Measurements from ENCODE around the gene SLC29A2.
"Not testable (repeated sequence)": the region's sequence is repeated elsewhere in the genome, so short reads cannot be mapped to it uniquely, and the experiment has no call there.

The SLC29A2 gene

DNA sequence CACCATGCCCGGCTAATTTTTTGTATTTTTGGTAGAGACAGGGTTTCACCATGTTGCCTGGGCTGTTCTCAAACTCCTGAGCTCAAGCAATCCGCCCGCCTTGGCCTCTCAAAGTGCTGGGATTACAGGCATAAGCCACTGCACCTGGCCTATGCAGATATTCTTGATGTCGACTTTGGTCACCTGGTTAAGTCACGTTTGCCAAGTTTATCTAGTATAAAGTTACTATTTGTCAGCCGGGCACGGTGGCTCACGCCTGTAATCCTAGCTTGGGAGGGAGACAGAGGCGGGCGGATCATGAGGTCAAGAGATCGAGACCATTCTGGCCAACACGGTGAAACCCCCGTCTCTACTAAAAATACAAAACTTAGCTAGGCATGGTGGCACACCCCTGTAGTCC is 12.8 kb upstream of the SLC29A2 start:
- DNase-seq (ENCODE audit: low read depth), result not testable (repeated sequence)

DNA sequence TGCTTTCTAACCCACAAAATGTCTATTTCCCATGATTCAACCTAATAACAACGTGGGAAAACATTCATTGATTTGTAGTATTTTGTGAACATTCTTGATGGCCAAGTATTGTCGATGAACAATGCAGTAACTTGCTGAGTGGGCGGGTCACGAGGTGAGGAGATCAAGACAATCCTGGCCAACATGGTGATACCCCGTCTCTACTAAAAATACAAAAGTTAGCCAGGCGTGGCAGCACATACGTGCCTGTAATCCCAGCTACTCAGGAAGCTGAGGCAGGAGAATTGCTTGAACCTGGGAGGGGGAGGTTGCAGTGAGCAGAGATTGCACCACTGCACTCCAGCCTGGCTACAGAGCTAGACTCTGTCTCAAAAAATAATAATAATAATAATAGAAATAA is 8.7 kb upstream of the SLC29A2 start:
- DNase-seq (ENCODE audit: low read depth), result not testable (repeated sequence)

DNA sequence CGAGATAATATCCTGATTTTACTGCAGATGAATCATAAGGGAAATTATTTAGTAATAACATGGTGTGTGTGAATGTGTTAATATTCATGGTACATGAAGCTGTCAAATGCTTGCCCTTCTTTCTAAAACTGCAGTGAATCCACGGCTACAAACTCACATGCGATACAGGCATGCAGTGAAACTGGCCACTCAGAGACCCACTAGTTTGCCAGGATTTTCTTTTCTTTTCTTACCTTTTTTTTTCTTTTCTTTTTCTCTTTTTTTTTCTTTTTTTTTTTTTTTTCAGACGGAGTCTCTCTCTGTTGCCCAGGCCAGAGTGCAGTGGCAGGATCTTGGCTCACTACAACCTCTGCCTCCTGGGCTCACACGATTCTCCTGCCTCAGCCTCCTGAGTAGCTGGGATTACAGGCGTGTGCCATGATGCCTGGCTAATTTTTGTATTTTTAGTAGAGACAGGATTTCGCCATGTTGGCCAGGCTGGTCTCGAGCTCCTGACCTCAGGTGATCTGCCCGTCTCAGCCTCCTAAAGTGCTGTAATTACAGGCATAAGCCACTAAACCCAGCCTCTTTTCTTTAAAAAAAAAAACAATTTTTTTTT is 2.2 kb upstream of the SLC29A2 start:
- not testable (repeated sequence) for DNase-seq (ENCODE audit: low read depth)

DNA sequence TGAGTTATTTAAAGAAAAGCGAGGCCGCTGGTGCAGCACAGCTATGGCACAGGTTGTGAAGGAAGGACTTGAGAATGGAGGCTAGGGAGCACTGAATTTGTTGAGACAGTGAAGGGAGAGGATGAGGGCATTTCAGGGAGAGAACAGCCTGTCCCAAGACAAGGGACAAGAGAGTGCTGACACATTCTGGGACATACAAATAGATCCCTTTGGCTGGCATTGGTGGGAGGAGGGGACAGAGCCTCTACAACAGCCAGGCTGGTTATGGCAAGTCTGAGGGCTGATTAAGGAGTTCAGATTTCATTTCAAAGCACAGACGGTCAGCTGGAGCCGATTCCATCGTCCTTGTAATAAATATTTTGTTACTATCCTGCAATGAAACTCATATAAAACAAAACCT is 1.7 kb upstream of the SLC29A2 start:
- no peak for DNase-seq (ENCODE audit: low read depth)

DNA sequence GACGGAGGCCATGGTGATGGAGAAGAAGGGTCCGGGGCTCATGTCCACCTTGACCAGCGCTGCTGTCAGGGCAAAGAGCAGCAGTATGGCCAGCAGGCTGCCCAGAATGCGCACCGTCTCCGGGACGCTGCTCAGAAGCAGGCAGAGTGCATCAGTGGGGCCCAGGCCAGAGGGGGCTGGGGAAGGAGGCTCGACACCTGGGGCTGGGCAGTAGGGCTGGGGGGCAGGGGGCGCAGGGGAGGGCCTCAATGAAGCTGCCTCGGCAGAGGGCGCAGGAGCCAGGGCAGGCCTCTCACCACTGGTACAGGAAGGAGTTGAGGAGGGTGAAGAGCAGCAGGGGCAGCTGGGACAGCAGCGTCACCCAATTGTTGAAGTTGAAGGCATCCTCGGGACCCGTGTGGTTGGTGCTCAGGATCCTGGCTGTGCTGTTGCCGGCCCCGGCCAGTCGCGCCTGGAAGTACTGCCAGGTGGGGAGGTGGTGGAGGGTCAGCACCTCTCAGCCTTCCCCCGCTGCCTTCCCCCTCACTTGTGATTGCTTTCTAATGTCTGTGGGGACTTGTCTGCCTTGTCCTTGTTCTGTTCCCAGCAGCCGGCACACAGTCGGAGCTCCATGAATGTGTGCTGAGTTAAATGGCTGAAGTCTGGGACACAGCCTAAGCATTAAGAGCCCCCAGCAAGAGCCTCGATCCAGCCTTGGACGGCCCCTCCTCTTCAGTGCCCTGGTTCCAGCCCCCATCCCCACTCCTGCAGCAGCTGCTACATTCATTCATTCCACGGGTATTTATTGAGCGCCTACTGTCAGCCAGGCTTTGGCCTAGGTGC is 2.3 kb downstream of the SLC29A2 start:
- DNase-seq (ENCODE audit: low read depth), result no peak

DNA sequence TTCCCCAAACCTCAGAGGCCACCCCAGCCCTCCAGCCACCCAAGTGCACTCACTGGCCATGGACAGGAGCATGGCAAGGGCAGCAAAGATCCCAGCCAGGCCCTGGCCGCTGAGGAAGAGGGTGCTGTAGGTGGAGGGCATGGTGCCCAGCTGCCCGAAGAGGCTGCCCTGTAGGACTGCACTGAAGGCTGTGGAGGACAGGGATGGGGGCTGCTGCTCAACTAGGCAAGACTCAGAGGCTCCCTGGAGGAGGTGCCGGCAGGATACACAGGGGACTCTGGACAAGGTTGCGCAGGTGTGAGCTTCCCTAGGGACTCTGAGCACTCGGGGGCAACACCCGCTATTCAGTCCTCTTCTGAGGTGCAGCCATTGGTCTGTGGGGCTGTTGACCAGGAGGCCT is 3.1 kb downstream of the SLC29A2 start:
- no peak for DNase-seq (ENCODE audit: low read depth)

DNA sequence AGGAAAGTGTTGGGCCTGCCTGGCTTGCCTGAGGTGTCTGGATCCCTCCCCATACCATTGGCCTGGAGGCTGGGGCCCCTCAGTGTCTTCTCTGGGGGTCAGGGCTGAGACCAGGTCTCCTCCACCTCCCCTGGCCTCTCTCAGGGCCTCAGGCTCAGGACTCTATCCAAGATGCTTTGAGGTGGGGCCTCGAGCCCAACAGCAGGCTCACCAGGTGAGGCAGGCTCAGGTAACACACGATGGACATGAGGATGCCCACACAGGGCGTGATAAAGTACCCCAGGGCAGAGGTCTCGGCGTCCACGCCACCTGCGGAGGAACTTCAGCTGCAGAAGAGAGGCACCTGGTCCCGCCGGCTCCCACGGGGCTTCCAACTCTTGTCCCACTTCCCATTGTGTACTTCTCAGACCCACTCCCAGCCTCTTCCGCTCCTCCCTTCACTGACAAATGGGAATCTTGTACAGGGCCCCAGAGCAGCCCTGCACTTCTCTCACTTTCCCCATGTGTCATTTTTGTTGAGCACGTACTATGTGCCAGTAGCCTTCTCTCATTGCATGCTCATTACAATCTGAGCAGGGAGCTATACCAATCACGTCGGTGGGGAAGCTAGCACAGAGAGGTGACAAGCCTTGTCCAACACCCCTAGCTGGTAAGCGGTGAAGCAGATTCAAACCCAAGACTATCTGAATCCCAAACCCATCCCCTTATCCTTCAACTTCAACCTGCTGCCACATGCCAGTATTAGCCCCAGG is 3.8 kb downstream of the SLC29A2 start:
- DNase-seq (ENCODE audit: low read depth), result no peak

DNA sequence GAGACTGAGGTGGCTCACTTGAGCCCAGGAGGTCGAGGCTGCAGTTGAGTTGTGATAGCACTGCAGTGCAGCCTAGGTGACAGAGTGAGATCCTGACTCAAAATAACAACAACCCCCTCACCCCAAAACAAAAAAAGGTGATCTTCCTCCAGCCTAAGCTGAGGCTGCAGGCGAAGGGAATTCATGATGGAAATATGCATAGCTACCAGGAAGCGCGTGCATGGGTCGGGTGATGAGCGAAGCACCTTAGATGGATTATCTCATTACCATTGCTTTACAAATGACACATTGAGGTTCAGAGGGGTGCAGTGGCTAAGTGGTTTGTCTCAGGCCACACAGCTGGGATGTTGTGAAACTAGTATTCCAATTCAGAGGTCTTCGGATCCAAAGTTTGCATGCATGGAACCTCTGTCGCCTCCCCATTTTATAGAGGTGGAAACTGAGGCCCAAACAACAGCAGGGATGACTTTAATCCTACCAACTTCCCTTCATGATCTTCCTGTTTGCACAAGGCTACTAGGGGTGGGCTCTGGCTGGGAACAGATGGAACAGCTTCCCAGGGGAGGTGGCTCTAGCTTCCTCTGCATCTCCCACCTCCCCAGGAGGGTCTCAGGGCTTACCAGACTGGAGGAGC is 4.6 kb downstream of the SLC29A2 start:
- no peak for DNase-seq (ENCODE audit: low read depth)

DNA sequence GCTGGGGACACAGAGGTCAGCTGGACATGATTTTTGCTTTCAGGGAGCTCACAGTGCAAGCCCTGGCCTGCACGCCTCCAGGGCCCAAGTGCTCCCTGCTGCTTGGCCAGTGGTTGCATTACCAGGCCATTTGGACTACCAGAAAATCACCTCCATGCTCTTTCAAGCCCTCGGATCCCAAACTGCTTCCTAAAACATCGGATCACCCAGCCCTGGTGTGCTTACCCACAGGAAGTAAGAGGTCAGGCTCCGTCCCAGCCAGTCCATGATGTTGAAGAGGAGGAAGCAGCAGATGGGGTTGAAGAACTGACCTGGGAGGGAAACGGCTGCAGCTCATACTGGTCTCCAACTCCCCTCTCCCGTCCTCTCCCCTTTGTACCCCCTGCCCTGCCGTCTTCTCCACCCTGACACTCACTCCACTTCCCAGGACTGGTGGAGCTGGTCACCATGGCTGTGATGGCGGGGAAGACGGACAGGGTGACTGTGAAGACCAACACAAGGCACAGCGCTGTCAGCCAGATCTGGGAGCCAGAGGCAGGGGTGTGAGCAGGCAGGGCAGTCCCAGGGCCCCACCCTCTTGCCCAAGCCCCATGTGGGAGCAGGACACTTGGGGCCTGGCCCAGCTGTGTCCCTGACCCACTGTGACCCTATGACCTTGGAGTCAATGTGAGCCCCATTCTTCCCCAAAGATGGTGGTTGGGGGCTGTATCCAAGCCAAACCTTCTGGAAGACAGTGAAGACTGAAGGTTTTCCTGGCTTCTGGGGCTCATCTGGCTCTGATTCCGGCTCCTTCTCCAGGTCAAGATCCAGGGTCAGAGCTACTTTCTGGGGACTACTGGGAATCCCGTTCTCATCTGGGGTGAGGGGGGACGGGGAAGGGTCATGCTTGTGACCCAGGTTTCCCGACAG is 5.6 kb downstream of the SLC29A2 start:
- DNase-seq (ENCODE audit: low read depth), result no peak

DNA sequence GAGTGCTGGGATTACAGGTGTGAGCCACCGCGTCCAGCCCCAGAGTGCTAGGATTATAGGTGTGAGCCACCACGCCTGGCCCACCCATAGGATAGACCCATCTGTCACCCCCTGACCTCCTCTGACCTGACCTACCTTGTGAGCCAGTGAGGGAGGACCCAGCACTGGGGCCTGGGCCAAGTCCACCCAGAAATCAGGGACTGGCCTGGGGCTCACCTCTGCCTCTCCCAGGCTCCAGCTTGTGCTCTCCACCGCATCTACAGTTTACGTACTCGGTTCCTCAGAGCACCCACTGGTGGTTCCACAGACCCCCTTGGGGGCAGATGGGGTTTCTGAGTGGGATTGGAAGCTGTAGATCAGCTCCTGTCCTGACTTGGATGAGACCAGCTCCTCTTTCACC is 6.4 kb downstream of the SLC29A2 start:
- no peak for DNase-seq (ENCODE audit: low read depth)

DNA sequence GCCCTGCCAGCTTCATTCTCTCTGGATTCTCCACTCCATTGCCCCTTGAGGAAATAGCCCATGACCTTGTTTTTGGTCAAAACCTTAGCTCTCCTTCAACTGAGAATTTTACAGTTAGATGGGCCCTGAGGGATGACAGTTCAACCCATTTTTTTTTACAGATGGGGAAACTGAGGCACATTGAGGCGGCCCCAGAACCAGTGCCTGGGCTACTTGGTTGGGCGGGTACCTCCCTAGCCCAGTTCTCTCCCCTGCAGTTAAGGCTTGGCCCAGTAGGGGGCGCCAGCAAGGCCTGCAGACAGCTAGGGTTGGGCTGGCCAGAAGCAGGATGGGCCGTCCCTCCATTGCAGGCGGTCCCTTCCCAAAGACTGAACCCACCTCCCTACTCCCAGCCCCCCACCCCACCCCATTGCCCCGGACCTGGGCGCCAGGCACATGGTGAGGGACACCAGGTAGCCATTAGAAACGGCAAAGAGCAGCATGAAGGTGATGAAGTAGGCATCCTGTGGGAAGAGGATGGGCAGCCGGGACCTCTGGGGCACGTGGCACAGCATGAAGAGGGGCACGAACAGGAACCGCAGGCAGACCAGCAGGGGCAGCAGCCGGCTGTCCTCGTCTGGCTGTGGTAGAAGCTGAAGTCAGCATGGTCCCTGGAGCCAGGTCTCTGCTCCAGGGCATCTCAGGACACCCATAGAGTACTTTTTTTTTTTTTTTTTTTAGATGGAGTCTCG is 7.6 kb downstream of the SLC29A2 start:
- no peak for DNase-seq (ENCODE audit: low read depth)

DNA sequence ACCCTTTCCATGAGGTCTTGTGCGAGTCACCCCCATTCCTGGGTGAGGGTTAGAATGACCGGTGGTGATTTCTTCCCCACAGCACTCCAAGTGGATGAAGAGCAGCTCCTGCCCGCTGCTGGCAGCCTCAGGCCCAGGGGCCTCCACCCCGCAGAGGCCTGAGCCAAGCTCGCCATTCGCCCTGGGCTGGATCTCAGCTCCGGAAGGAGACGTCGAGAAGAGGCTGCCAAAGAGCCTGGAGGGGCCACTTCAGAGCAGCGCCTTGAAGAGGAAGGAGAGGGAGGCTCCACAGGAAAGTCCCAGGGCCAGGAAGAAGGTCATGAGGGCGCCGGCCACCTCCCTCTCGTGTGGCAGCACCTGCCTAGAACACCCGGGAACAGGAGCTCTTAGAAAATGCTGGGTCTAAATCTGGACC is 8.4 kb downstream of the SLC29A2 start:
- no peak for DNase-seq (ENCODE audit: low read depth)

DNA sequence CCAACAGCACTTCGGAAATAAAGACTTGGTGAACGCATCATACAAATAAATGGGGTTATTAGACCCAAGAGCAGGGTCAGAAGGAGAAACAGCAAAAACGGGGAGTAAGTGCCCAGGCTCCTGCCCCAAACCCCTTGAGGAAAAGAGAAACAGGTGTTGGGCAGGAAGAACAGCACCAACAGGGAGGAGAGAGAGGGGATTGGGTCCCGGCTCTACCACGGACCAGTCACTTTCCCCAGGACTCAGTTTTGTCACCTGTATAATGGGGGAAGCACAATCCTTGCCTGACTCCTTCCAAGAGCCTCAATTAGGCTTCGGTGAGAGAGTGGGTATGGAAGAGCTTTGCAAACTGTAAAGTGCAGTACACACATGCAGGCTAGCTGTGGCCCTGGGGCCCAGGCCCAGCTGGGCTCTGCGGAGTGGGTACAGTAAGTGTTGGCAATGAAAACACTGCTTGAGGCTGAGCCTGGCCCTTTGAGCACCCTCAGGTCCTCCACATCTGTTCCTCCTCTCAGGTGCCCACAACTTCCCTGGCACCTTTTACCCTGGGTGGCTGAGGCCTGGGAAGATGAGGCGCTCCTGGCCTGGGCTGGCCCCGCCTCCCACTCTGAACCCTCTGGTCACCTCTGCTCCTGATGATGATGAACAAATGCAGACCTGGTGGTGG is 8.9 kb downstream of the SLC29A2 start:
- no peak for DNase-seq (ENCODE audit: low read depth)

DNA sequence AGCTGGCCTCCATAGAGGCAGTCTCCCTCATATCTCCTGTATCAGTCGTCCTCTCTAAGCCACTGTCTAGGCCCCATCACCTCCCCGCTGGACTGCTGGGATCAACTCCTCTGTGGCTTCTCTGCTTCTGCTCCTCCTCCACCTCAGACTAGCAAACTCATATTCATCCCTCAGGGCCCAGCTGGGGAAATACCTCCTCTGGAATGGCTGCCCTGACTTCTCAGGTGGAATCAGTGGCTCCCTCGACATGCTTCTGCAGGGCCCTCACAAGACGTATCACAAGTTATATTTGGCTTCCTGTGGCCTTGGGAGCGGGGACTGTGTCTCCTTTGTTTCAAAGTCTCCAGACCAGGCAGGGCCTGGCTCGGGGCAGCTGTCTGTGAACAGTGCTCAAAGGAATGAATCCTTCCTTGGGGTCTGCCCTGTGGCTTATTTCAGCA is 10.0 kb downstream of the SLC29A2 start:
- DNase-seq (ENCODE audit: low read depth), result no peak

DNA sequence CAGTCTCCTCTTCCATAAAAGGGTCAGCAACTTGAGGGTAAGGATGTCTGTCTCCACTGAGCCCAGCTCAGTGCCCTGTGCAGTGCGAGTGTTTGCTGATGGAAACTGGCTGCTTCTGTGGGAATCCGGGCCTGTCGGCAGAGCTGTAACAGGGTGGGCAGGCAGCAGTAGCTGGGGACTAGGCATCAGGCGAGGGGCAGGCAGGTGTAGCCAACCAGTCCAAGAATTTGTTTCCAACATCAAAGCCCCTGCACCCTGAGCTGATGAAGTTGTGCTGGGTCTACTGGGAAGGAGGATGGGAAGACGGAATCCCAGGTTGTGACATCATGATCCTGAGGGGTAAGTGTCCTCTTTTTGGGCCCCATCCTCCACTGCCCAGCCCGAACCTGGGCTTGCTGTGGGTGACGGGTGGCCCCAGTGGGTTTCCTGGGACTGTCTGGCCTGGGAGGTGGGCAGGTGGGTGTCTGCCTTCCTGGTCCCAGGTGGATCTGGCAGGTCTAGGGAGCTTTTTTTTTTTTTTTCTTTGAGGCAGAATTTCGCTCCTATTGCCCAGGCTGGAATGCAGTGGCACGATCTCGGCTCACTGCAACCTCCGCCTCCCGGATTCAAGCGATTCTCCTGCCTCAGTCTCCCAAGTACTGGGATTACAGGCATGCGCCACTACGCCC is 11.0 kb downstream of the SLC29A2 start:
- DNase-seq (ENCODE audit: low read depth), result no peak

DNA sequence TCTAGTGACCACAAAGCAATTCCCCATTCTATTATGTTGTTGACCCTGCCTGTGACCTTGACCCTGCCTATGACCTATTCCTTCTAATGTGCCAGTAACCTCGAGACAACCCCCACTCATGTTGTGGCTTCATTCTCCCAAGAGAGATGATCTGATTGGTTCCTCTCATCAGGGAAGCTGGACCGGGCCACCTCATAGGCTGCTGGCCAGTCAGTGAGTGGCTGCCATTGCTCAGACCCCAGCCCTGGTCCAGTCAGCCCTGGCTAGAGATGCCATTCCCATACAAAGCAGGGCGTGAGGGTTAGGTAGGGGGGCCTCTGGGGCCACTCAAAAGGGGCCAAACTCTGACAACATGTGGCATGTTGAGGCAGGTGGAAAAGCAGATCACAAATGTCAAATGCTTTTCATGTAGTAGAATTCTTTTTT is 11.9 kb downstream of the SLC29A2 start:
- DNase-seq (ENCODE audit: low read depth), result no peak

DNA sequence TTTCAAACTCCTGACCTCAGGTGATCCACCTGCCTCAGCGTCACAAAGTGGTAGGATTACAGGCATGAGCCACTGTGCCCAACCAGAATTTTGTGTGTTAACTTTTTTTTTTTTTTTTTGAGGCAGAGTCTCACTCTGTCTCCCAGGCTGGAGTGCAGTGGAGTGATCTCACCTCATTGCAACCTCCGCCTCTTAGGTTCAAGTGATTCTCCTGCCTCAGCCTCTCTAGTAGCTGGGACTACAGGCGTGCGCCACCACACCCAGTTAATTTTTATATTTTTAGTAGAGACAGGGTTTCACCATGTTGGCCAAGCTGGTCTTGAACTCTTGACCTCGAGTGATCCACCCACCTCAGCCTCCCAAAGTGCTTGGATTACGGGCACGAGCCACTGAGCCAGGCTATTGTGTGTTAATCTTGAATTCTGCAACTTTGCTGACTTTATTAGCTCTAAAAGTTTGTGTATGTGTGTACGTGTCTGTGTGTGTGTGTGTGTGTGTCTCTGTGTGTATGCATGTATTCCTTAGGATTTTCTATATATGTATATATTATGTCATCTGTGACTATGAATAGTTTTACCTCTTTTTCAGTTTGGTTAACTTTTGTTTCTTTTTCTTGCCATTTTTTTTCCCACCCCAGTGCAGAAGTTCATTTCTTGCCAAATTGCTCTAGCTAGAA is 20.9 kb downstream of the SLC29A2 start:
- not testable (repeated sequence) for DNase-seq (ENCODE audit: low read depth)

DNA sequence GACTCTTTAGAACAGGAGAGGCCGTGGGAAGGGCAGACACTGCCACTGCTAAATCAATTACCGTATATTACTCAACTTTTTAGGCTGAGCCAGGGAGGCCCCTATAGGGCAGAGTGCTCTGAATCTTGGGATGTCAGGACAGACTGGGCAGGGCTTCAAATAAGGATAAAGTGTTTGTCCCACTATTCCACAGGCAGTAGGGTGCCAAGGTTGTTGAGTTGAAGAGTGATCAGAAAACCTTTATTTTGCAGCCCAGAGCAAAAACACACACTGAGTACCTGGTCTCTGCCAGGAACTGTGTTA is 22.5 kb downstream of the SLC29A2 start:
- no peak for DNase-seq (ENCODE audit: low read depth)

Data from HS-27A (cell line).